HG03432 (cell line): ENCODE data around the gene GAREM2.

Source experiments
- ATAC-seq: cut with Tn5 transposase; IDR thresholded peaks from one replicate; pipeline ENCODE4 v1.9.1; 2021; ENCODE audit warnings: mild to moderate bottlenecking, moderate library complexity; ENCODE audit not compliant: unreplicated experiment

Gene GAREM2

GRCh38 chr2:26224095-26224494, 51.2 kb downstream of the GAREM2 start:
- no peak for ATAC-seq

GRCh38 chr2:26229595-26229994, 56.7 kb downstream of the GAREM2 start:
- no peak for ATAC-seq

- no peak for ATAC-seq
These were observed 57.9 kb downstream of the GAREM2 start for GRCh38 chr2:26230806-26231205.

GRCh38 chr2:26235089-26235488, 62.2 kb downstream of the GAREM2 start:
- ATAC-seq, result no peak

GRCh38 chr2:26237868-26238267, 65.0 kb downstream of the GAREM2 start:
- ATAC-seq, result no peak

- no peak for ATAC-seq
These were observed 65.5 kb downstream of the GAREM2 start for GRCh38 chr2:26238311-26238958.
